HG03280 (cell line): ENCODE measurements around the gene PHF5A.
"Not testable (repeated sequence)": the region's sequence is repeated elsewhere in the genome, so short reads cannot be mapped to it uniquely, and the experiment has no call there.

Experiments
- ATAC-seq: cut with Tn5 transposase; IDR thresholded peaks from one replicate; pipeline ENCODE4 v1.9.1; 2021; ENCODE audit warnings: mild to moderate bottlenecking, moderate library complexity; ENCODE audit not compliant: unreplicated experiment

The PHF5A gene

GRCh38 chr22:41488596-41489385 is 20.3 kb upstream of the PHF5A start:
- ATAC-seq, result no peak

- ATAC-seq, result no peak
These were observed 19.6 kb upstream of the PHF5A start for GRCh38 chr22:41488076-41488475.

DNA sequence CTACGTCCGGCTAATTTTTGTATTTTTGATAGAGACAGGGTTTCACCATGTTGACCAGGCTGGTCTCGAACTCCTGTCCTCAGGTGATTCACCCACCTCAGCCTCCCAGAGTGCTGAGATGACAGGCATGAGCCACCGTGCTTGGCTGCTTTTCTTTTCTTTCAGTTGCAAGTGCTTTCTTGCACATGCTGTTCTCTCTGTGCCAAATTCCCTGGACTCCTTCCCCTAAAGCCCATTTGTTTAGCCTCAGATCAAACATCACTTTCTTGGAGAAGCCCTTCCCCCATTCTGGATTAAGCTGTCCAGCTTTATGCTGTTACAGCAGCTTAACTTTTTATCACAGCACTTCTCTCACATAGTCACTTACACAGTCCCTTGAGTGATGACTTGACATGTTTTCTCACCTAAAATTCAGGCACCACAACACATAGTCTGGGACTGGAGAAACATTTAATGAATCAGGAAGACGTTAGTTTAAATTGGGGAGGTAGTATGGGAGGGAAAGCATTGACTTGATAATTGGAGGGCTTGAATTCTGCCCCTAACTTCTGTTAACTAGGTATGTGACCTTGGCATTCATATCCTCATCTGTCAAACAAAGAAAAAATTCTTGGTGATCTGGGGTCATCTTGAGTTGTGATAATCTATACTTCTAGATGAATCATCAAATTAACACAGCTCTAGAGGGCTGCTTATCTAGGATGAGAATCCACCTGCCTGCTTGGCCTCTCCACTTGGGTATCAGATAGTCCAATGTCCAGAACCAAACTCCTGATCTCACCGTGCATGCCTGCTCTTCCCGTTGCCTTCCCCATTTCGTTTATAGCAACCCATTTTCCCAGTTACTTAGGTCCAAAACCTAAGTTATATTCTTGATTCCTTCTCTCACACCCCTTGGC is 18.8 kb upstream of the PHF5A start:
- ATAC-seq, result no peak

- no peak for ATAC-seq
These were observed 16.5 kb upstream of the PHF5A start for GRCh38 chr22:41485033-41485432.

DNA sequence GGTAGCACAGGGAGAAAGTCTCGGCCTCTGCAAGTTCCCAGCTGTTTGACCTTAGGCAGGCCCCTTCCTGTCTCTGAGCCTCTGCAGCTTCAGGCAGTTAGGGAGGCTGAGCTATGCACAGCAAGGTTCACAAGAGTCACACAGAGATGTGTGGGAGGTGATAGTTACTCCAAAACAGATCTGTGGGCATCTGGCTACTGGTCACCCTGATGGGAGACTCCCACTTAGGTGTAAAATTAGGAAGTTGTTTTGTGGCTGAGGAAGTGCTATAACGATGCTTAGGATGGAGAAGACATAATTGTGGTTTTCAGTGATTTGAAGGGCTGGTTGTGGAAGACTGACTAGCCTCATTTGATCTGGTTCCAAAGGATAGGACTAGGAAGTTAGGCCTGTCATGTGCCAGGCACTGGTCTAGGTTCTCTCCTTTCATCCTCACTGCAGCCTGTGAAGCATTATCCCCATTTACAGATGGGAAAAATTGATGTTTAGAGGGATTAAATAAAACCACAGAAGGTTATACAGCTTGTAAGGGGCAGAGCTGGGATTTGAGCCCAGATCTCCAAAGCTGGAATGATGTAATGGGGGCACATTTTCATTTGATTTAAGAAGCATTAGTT is 13.9 kb upstream of the PHF5A start:
- ATAC-seq, result no peak

GRCh38 chr22:41481925-41482318 is 13.4 kb upstream of the PHF5A start:
- no peak for ATAC-seq

DNA sequence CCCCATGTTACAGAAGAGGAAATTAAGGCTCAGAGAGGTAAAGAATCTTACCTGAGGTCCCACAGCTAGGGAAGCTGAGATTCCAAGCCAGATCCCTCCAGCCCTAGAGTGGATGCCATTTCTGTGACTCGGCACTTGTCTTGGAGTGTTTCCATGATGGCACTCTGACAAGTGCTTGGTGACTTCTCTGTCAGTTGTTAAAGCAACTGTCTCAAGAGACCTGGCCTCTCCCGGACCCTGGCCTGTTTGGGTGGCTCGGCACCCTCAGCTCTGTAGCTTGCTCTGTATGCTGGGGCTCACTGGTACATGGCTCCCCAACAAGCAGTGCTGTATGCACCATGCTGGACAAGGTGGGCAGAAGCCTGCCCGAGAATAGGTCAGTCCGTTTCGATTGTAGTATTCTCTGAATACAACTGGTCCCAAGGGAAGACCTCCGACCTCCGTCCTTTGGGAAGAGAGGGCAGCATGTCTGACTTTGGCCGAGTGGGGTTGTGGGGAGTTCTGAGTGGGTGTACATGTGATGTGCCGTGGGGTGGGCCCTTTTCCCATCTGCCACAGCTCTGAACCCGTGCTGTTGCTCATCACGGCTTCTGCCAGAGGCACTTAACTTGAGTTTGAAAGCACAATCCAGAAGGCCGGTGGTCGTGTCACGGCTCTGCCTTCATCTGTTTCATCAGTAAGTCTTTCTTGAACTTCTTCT is 12.8 kb upstream of the PHF5A start:
- no peak for ATAC-seq

- ATAC-seq, result no peak
These were observed 11.9 kb upstream of the PHF5A start for GRCh38 chr22:41480397-41480735.

DNA sequence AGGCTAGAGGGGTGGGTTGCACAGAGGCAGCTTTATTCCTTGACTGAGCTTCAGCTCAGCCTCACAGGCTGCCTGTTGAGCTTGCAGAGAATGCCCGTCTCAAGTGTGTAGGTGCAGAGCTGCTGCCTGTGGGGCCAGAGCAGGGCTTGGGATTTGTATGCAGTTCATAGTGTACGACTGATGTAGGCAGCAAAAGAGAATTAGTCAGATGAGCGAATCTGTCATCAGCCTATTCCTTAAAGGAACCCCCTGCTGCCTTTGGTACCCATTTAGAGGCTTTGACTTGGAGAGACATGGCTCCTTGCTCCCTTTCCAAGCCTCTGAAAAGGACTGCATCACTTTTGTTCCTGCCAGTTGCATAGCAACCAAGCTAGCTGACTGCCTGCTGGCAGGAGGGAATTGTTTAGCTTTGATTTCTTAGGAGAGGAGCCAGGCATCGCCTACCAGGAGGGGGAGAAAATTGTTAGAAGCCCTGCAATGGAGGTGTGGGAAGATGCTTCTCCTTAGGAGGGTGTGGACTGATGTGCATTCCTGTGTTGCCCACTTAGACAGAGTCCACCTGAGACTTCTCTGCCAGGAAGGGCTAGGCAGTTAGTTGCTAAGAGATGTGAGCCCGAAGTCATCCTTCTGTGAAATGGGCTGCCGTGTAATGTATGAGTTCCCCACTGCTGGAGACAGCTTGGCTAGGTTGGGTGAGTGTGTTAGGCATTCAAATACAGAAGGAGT is 11.3 kb upstream of the PHF5A start:
- no peak for ATAC-seq

DNA sequence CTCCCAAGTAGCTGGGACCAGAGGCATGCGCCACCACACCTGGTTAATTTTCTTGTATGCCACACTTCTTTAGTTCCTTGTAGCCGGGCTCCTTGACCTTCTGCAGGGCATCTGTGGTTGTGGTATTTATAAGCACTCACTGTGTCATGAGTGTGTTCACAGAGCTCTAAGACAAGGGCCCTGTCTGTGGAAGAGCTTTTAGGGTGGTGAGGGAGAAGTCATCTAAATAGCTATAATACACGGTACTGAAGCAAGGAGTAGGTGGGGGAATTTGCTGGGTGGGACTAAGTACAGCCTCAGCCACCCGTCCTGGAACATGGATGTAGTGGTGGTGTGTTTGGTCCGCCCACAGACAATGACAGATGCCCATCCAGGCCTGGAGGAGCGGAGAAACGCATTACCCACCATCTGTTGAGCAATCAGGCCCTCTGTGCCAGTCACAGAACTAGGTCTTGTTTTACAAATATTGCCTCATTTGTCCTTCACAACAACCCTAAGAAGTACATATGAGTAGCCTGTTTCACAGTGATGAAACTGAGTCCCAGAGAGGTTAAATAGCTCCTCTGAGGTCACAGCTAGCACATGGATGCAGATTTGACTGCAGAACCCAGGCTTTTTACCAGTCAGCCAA is 10.5 kb upstream of the PHF5A start:
- ATAC-seq, result no peak

DNA sequence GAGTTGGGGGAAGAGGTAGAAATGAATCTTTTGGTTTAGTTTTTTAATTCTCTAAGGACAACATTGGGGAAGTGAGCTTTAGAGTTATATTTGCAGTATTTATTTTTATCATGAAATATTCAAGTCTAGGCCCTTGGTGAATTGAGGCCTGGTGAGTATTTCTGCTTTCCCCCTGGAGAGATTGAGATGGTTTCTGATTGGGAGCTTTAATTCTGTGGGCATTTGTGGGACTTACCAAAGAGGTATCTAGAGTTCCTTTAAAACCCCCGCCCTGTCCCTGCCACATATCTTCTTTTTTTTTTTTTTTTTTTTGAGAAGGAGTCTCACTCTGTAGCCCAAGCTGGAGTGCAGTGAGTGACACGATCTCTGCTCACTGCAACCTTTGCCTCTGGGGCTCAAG is 10.0 kb upstream of the PHF5A start:
- ATAC-seq, result no peak

DNA sequence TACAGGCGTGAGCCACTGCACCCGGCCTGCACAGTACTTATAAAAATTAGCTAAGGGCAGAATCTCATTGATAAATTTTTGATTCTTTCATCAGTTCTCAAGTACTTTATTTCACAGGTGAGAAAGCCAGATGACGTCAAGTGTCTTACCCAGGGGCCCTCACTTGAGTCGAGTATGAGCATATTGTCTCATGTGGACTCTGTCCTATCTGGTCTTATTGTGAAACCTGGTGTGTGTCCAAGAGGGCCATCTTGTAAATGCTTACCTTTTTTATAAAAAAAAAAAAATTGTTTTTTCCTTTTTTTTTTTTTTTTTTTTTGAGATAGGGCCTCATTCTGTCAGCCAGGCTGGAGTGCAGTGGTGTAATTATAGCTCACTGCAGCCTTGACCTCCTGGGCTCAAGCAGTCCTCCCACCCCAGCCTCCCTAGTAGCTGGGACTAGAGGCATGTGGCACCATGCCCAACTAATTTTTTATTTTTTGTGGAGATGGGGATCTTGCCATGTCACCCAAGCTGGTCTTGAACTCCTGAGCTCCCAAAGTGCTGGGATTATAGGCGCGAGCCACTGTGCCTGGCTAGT is 6.5 kb upstream of the PHF5A start:
- no peak for ATAC-seq

- no peak for ATAC-seq
These were observed 3.1 kb upstream of the PHF5A start for GRCh38 chr22:41471568-41471967.

- ATAC-seq, result no peak
These were observed 2.4 kb upstream of the PHF5A start for GRCh38 chr22:41470886-41471285.

- peak; percentile 4 for ATAC-seq
These were observed 843 bp upstream of the PHF5A start for GRCh38 chr22:41469218-41469851.

DNA sequence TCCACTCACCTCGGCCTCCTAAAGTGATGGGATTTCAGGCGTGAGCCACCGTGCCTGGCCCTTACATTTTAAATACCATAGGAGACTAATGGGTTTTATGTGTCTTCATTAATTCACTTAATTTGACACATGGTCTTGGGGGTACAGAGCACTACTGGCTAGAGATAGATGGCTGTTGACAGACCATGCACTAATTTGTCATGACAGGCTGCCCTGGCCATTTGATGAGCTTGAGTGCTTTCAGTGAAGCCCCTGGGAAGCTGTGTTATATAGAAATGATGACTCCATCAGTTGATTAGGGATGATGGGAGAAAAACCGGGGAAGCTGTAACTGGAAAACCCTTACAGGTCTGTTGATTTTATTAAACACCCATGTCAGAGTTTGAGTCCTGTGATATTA is 6.6 kb downstream of the PHF5A start:
- no peak for ATAC-seq

- ATAC-seq, result not testable (repeated sequence)
These were observed 8.4 kb downstream of the PHF5A start for GRCh38 chr22:41460071-41460470.

GRCh38 chr22:41459431-41459830 is 9.1 kb downstream of the PHF5A start:
- ATAC-seq, result no peak

DNA sequence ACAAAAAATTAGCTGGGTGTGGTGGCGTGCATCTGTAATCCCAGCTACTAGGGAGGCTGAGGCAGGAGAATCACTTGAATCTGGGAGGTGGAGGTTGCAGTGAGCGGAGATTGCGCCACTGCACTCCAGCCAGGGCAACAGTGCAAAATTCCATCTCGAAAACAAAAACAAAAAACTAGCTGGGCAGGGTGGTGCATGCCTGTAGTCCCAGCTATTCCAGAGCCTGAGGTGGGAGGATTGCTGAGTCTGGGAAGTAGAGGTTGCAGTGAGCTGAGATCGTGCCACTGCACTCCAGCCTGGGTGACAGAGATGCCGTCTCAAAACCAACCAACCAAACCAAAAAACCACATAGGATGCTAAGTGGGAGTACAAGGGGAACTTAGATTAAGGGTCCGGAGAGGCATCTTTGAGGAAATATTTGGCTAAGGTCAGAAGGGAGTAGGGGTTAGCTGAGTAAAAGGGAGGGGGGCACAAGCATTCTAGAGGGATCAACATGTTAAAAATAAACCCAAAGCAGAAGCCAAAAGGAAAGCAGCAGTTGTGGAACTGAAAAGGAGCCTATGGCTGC is 10.2 kb downstream of the PHF5A start:
- no peak for ATAC-seq
